NB4 (cell line): Measurements from ENCODE around the gene IL17REL.

Experiments
- TF ChIP-seq, protein P1 (sequence below): IDR thresholded peaks from one replicate; pipeline ENCODE4 v1.5.1; 2012; ENCODE audit warnings: low read depth, low read length
- TF ChIP-seq, protein P2 (sequence below): IDR thresholded peaks from 2 replicates; pipeline ENCODE4 v1.6.1; 2011; ENCODE audit warnings: low read depth, low read length

DNA sequence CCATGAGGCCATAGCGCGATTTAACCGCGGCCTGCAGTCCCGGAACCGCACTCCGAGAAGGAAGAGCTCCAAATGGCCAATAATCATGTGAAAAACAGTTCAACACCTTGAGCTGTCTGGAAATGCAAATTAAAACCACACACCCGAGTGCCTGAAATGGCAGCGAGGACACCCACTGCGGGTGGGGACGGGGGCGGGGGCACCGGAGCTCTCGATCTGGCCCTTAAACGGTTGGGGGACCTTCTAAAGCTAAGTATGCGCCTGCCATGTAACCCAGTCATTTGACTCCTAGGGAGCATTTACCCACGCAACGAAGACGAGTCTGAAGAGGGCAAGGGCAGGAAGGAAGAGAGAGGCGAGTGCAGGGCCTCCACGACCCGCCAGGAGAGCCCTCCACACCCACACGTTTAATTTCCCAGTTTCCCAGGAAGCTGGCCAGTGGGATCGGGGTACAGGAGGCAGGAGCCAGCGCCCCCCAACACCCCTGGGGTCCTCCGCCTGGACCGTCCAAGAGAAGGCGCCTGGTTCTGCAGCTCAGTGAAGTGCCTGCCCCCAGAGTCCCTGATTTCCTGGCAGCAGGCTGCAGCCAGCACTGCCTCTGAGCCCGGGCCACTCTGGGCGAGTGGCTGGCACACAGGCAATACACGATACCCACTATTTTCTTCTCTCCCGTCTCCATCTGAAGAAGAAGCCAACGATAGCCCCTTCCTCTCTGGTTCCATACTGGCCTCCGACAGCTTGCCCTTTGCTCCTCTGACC is 43.8 kb upstream of the IL17REL start:
- TF ChIP-seq, protein P1, sequence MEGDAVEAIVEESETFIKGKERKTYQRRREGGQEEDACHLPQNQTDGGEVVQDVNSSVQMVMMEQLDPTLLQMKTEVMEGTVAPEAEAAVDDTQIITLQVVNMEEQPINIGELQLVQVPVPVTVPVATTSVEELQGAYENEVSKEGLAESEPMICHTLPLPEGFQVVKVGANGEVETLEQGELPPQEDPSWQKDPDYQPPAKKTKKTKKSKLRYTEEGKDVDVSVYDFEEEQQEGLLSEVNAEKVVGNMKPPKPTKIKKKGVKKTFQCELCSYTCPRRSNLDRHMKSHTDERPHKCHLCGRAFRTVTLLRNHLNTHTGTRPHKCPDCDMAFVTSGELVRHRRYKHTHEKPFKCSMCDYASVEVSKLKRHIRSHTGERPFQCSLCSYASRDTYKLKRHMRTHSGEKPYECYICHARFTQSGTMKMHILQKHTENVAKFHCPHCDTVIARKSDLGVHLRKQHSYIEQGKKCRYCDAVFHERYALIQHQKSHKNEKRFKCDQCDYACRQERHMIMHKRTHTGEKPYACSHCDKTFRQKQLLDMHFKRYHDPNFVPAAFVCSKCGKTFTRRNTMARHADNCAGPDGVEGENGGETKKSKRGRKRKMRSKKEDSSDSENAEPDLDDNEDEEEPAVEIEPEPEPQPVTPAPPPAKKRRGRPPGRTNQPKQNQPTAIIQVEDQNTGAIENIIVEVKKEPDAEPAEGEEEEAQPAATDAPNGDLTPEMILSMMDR: no peak
- TF ChIP-seq, protein P2, sequence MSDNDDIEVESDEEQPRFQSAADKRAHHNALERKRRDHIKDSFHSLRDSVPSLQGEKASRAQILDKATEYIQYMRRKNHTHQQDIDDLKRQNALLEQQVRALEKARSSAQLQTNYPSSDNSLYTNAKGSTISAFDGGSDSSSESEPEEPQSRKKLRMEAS: no peak
